KBM-7 (cell line): ENCODE results near the gene ABLIM2.
A peak's percentile ranks its signal among the peaks of the same experiment; 100 is the strongest.

Experiments used
- DNase-seq: peaks from one replicate; pipeline ENCODE4 v3.0.0-alpha.2; 2015
- in situ Hi-C: fragments of 300-500 bp; cut with MboI; formaldehyde crosslinking; loops from 2 replicates; pipeline ENCODE4 v1.14.3; 2020; ENCODE audit warnings: low sequenced_read_pairs, low pct_unique_long_range_greater_than_20kb, mixed read lengths

ABLIM2 gene

GRCh38 chr4:8194306-8195242 lies 36.0 kb upstream of the ABLIM2 start:
- in situ Hi-C loops: no loop called here

DNA sequence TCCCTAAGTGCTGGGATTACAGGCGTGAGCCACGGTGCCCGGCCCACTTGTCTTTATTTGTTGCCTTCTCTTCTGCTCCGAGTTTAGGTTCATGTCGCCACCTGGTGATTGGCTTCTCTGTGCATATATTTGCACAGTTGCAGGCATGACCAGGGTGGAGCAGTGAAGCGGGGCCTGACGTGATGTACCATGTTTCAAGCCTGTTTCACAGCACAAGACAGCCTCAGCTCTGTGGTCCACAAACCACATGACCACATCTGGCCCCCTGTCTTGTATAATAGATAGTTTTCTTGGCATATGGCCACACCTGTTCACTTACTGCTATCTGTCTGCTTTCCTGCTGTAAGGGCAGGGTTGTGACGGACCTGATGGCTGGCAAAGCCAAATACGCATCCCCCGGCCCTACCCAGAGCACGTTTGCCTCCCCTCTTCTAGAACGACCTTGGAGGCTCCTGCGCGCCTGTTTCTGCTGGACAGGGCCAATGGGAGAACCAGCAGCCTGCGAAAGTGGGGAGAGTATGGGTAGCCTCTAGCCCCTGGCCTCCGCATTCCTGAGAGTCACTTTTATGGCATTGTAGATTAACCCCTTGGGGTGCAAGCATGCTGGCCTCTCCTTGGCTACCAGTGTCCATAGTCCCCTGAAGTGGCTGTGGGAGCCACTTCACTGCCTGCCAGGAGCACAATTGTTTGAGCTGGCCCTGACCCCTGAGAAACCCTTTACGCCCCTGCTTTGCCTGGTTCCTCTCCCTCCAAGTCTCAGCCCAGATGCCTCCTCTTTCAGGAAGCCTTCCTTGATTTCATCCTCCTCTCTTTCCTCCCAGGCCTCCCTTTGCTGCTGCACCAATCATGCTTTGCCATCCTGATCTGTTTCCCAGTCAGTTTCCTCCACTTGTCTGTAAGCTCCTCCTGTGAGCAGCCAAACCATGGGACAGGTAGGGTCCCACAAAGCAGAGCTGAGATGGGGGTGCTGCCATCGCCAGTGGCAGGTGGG lies 34.4 kb upstream of the ABLIM2 start:
- DNase-seq: peak; percentile 56
- in situ Hi-C loops: no loop called here

More at GRCh38 chr4:8194306-8195242, 36.0 kb upstream of the ABLIM2 start:
- DNase-seq: no peak

- in situ Hi-C loops: no loop called here
- peak; percentile 77 for DNase-seq
Measured at GRCh38 chr4:8191136-8191747, 32.6 kb upstream of the ABLIM2 start.

DNA sequence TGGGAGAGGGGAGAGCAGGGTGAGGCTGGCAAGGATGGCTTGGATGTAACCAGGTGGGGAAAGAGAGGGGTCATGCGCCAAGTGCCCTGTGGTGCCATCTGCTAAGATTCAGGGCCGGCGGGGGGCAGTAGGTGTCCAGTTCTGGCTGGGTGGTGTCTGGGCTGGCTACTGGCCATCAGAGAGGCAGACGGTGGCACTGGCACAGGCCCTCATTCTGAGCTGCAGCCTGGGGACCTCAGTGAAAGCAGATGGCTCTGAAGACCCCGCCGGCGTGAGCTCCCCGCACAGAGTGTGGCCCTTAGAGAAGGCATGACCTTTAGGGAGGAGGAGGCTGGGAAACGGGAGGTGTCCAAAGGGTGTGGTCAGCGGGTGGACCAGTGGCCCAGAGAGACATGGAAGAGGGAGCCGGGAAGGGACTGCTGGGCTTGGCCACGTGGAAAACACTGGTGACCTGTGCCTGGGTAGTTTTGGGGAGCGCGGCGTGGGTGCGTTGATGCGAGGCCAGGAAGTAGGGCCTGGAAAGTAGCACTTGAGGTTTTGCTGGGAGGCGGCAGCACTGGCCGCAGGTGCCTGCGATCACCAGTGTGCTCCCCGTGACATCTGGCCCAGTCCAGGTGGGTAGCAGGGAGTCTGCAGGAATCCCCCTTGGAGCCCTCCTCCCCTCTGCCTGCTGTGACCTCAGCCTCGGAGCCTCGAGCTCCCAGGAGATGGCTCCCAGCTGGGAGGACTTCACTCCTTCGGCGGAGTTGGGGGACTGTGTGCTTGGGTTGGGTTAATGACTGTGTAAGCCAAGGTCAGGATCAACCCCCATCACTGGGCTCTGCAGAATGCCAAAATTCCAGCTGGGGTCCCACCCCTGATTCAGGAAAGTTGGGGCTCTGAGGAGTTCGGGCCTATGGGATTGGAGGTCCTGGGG lies 31.2 kb upstream of the ABLIM2 start:
- no peak for DNase-seq
- in situ Hi-C loops: no loop called here

GRCh38 chr4:8188743-8189550 lies 30.3 kb upstream of the ABLIM2 start:
- in situ Hi-C loops: no loop called here
- no peak for DNase-seq

- in situ Hi-C loops: no loop called here
- no peak for DNase-seq
Measured at GRCh38 chr4:8188085-8188484, 29.5 kb upstream of the ABLIM2 start.

DNA sequence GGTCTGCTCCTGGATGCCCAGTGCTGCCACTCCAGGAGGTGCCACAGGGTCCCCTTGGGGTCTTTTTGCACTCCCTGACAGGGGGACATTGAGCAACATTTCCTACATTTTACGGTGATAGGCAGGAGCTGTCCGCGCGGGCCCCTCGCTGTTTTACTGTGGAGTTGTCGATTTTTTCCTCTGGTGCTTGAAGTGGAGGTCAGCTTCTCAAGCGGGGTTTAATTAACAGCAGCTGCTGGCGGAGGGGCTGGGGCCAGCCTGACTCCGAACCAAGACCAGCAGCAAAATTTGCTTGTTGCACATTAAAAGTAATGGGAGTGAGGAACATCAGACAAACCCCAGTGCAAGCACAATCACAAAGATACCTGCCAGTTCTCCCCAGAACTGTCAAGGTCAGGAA lies 27.3 kb upstream of the ABLIM2 start:
- no peak for DNase-seq

GRCh38 chr4:8185295-8185694 lies 26.7 kb upstream of the ABLIM2 start:
- in situ Hi-C loops: no loop called here
- no peak for DNase-seq

More for the DNA sequence above, 27.3 kb upstream of the ABLIM2 start:
- in situ Hi-C loops: no loop called here

DNA sequence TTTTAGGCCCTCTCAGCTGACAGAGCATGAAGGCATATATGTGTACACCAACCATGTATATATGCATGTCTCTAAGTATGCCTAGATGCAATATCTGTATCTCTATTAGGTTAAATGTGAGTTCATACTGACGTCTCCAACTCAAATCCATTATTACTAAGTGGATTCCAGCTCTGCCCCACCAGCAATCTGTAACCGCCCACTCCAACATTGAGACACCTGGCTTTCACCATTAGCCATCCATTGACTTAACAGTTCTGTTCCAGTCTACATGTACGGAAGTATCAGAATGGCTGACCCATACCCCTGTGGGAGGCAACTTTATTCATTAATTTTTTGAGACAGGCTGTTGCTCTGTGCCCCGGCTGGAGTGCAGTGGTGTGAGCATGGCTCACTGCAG lies 25.4 kb upstream of the ABLIM2 start:
- in situ Hi-C loops: no loop called here
- no peak for DNase-seq

- DNase-seq: no peak
Measured at GRCh38 chr4:8182858-8183725, 24.5 kb upstream of the ABLIM2 start.

DNA sequence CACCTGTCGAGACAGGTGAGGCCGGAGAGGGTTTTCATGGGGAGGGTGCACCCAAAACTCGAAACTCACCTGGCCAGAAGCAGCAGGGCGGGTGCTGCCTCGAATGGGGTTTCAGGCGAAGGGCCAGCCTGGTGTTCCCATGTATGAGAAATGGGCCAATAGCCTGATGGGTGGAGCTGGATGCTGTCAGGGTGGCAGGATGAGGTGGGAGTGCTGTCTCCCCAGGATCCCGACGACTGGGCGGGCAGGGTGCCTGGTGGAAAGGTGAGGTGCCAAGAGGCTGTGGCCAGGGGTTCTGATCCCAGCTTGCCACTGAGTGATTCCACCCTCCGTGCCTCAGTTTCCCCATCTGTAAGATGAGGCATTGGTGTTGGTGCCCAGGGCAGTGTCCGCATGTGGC lies 23.7 kb upstream of the ABLIM2 start:
- DNase-seq: no peak
- in situ Hi-C loops: no loop called here

More at GRCh38 chr4:8182858-8183725, 24.5 kb upstream of the ABLIM2 start:
- in situ Hi-C loops: no loop called here

GRCh38 chr4:8181844-8182243 lies 23.2 kb upstream of the ABLIM2 start:
- in situ Hi-C loops: no loop called here
- no peak for DNase-seq

- DNase-seq: no peak
- in situ Hi-C loops: no loop called here
Measured at GRCh38 chr4:8181119-8181518, 22.5 kb upstream of the ABLIM2 start.

GRCh38 chr4:8180310-8181093 lies 21.9 kb upstream of the ABLIM2 start:
- DNase-seq: no peak
- in situ Hi-C loops: no loop called here

DNA sequence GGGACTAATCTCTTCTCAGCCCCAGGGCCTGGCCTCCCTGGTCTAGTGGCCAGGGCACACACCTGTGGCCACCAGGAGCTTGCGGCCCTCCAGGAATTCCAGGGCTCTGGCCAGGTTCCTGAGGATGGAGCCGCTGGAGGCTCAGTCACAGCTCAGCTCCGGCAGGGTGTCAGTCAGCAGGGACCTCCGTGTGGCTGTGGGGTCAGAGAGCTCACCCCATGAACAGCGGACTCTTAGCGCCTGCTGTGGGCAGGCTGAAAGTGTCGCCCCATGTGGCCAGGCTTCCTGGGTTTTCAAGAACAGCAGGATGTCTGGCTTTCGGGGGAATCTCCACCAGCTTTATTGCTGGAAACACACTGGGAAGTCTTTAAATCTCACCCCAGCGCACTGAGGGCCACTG lies 21.2 kb upstream of the ABLIM2 start:
- in situ Hi-C loops: no loop called here
- DNase-seq: no peak

GRCh38 chr4:8179074-8179473 lies 20.5 kb upstream of the ABLIM2 start:
- no peak for DNase-seq
- in situ Hi-C loops: no loop called here
